NCI-H524 (cell line): ENCODE results near the gene ZNF618.

ENCODE experiments used
- DNase-seq, 2 experiments: peaks; one replicate each; lab custom pipeline; 2025; lab: John Stamatoyannopoulos, UW

The ZNF618 gene

GRCh38 chr9:113911850-113912557, 35.9 kb downstream of the ZNF618 start:
- peak; percentile 67 to 86 for DNase-seq

DNA sequence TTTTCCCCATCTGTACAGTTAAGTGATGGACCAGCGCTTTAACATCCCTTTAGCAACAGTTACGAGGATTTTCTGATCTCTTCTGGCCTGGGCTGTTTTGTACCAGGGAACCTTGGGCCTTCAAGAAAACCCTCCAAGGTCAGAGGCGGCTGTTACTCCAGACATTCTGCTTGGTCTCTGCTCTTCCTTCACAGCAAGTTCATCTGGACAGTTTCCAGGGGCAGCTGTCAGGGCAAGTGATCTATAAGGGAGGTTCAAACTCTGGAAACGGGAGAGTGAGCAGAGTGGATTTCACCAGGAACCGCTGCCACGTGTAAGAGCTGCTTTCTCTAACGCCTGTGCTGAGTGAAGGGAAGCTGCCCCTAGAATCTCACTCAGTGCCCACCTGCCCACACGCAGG, 36.7 kb downstream of the ZNF618 start:
- DNase-seq = peak; percentile 33 to 66

GRCh38 chr9:113913426-113914195, 37.5 kb downstream of the ZNF618 start:
- no peak for DNase-seq

GRCh38 chr9:113914517-113914916, 38.4 kb downstream of the ZNF618 start:
- peak in 1 of 2 experiments; percentile 44 for DNase-seq

GRCh38 chr9:113915817-113916434, 39.8 kb downstream of the ZNF618 start:
- DNase-seq = no peak

DNA sequence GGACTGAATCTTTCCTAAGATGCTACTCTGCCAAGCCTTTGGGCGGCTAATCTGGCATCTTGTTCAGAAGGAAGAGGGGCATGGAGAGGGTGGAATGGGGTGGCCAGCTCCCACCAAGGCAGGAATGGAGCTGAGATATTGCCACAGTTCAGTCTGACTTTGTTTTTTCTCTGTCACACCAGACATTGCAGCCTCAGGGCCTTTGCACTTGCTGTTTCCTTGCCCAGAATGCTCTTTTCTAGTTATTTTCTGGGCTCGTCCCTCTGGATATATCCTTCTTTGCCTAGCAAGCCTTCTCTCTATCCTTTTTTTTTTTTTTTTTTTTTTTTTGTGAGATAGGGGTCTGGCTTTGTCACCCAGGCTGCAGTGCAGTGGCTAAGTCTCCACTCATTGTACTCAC, 40.8 kb downstream of the ZNF618 start:
- no peak for DNase-seq

GRCh38 chr9:113918697-113919350, 42.7 kb downstream of the ZNF618 start:
- DNase-seq = no peak

- no peak for DNase-seq
Observed at GRCh38 chr9:113919382-113919781, 43.3 kb downstream of the ZNF618 start.

DNA sequence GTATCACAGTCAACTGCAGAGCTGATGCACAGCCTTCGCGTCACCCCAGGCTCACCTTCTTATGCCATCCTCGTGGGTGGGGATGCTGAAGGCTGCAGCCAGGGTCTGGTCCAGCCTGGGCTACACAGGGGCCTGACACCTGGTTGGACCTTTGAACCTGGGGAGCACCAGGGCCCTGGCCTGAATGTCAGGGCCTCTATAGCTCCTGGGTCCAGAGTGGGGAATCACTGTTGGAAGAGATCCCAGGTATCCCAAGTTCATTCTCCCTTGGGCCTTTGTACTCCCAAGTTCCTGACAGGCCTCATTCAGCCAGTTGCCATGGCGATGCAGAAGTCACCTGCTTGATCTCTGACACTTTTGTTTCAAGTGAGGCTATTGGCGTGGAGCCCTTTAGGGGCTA, 43.8 kb downstream of the ZNF618 start:
- no peak for DNase-seq

- no peak for DNase-seq
Observed at GRCh38 chr9:113920872-113921271, 44.8 kb downstream of the ZNF618 start.

DNA sequence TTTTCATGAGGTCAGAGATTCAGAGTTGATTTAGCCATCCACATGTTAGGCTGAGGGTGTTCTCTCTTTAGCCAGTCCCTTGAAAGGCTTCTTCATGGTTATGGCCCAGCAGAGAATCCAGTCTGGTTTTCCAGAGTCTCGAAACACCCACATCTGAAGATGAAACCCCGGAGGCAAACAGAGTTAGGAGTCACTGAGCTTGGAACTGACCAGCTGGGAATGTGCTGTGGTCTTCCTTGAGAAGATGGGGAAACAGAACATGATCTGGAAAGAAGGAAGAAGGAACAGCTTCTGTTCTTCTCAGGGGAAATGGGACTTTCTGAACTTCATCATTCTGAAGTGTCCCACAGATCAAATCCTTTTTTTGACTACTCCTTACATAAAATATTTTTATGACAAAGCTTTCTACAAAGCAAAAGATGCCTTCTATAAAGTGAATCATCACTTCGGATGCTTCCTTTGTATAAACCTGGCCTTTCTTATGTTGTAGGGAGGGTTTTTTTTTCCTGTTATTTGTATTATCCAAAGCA, 45.4 kb downstream of the ZNF618 start:
- no peak for DNase-seq

GRCh38 chr9:113922160-113922559, 46.1 kb downstream of the ZNF618 start:
- no peak for DNase-seq

DNA sequence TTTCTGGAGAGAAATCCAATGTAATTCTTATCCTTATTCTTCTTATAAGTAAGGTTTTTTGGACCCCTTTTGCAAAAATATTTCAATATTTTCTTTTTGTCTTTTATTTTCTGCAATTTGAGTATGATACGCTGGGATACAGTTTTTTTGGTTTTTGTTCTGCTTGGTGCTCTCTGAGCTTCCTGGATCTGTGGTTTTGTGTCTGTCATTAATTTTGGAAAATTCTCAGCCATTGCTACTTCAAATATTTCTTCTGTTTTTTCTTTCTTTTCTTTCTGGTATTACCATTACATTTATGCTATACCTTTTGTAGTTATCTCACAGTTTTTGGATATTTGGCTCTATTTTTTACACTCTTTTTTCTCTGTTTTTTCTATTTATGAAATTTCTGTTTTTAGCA, 50.1 kb downstream of the ZNF618 start:
- no peak for DNase-seq

GRCh38 chr9:113927277-113927676, 51.2 kb downstream of the ZNF618 start:
- DNase-seq = no peak

GRCh38 chr9:113928269-113928668, 52.2 kb downstream of the ZNF618 start:
- no peak for DNase-seq

- DNase-seq = no peak
Observed at GRCh38 chr9:113929634-113930389, 53.7 kb downstream of the ZNF618 start.

GRCh38 chr9:113930390-113930783, 54.3 kb downstream of the ZNF618 start:
- DNase-seq = no peak

DNA sequence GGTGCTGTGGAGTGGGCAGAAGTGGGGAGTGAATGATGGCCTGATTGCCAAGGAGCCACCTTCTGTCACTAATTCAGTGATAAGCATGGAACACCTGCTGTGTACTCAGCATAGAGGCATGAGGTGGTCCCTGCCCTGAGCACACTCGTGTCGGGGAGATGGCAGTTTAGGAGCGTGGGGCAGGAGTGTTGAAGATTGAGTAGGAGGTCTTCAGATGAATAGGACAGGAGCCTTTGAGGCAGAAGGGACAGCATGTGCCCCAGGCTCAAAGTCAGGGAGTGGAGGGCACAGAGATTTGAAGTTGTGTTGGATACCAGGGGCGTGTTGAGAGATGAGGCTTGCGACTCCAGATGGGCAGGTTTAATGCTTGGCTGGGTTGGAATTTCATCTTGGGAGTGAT, 55.0 kb downstream of the ZNF618 start:
- DNase-seq = peak; percentile 77 to 92

DNA sequence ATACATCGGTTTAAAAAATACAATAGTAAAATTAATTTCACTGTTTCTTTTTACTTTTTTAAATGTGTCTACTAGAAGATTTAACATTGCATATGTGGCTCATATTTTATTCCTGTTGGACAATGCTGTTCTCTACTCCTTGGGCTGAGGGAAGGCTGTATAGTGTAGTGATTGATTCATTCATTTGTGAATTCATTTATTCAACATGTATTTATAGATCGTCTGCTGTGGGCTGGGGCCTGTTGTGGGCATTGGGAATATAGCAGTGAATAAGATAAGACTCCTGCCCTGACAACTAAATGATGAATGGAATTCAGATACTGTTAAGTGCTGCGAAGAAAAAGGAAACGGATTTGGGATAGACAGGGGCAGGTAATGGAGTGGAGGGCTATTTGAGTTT, 55.7 kb downstream of the ZNF618 start:
- no peak for DNase-seq

- no peak for DNase-seq
Observed at GRCh38 chr9:113932906-113933584, 56.9 kb downstream of the ZNF618 start.

DNA sequence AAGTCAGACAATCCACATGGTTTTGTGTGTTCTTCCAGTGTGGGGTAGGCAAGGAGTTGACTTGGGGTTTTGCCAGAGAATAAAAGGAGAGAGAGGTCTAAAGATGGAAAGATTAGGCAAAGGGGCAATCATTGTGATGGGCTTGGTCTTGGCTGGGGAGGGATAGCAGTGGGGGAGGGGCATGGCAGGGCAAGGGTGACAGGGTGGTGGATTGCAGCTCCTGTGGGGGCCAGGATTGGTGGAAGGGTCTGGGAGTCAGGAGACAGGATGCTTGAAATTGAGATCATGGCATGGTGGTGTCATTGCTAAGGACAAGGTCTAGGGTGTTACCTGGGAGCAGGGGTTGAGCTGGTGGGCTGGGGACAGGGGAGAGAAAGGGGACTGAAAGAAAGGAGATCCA, 57.6 kb downstream of the ZNF618 start:
- no peak for DNase-seq
